Skeletal muscle tissue (tissue), 4 donors: Measurements from ENCODE around the gene MRPS12. TPM values are rescaled to one million over a fixed set of nuclear protein-coding genes. Genes with fewer than 3 reads are reported as not detected.

Experiments
- H3K27ac ChIP-seq: one replicate; pipeline ENCODE4 v1.7.0; 2013; ENCODE audit warnings: mild to moderate bottlenecking, low read depth, low read length, inconsistent platforms
- H3K27me3 ChIP-seq, 3 donors: one replicate each; pipeline ENCODE4 v1.7.0; 2013; ENCODE audit warnings: low read length in 3 of 3; ENCODE audit not compliant: control insufficient read depth in 3 of 3, insufficient read depth in 3 of 3
- H3K36me3 ChIP-seq, 3 donors: one replicate each; pipeline ENCODE4 v1.7.0; 2013; ENCODE audit warnings: low read length in 3 of 3; ENCODE audit not compliant: control insufficient read depth in 3 of 3, insufficient read depth in 3 of 3
- H3K4me1 ChIP-seq, 3 donors: one replicate each; pipeline ENCODE4 v1.7.0; 2013; ENCODE audit warnings: low read length in 3 of 3, mild to moderate bottlenecking in 3 of 3; ENCODE audit not compliant: control insufficient read depth in 3 of 3, insufficient read depth in 3 of 3
- H3K4me3 ChIP-seq, 3 donors: one replicate each; pipeline ENCODE4 v1.7.0; 2013; ENCODE audit warnings: low read length in 3 of 3
- H3K9ac ChIP-seq, 3 donors: one replicate each; pipeline ENCODE4 v1.7.0; 2013; ENCODE audit warnings: low read length in 3 of 3, mild to moderate bottlenecking in 3 of 3, moderate library complexity in 2 of 3, low read depth in 1 of 3
- H3K9me3 ChIP-seq, 3 donors: one replicate each; pipeline ENCODE4 v1.7.0; 2013; ENCODE audit warnings: low read length in 3 of 3; ENCODE audit not compliant: control insufficient read depth in 3 of 3
- total RNA-seq: library from RNA; depleted of rRNA; stranded (reverse); fragments of >200 nt; gene quantifications from one replicate; pipeline ENCODE4 v1.2.3, GENCODE V29; 2014
- donor health status: Osteomylitis.

MRPS12 gene
- total RNA-seq, 1 donor from 2014 or later: 21.9 TPM

GRCh38 chr19:38970664-38971532, 40.2 kb downstream of the MRPS12 start:
- Histone ChIP-seq H3K9ac (no peak overlapping the region), H3K4me1 (peaks cover 0 to 6% (median 0%) of the 10 kb centered on the region in 3 donors), H3K9me3 (no peaks in the 10 kb centered on the region), H3K36me3 (no peaks in the 10 kb centered on the region), H3K27ac (no peak overlapping the region), H3K4me3 (no peak overlapping the region), H3K27me3 (peaks cover under 1 to 8% (median 6%) of the 10 kb centered on the region in 3 donors)

DNA sequence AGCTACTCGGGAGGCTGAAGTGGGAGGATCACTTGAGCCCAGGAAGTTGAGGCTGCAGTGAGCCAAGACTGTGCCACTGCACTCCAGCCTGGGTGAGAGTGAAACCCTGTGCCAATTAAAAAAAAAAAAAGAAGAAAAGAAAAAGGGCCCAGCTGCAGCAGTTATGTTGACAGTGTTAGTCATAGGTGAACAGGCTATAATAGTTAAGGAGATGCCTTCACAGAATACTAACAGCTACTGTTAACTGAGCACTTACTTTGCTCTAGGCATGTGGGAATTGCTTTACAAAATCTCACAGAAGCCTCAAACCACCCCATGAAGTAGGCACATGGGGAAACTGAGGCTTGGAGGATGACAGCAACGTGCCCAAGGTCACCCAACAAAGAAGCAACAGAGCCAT, 40.9 kb downstream of the MRPS12 start:
- Histone ChIP-seq H3K9me3 (no peaks in the 10 kb centered on the region), H3K27me3 (peaks cover 9 to 15% (median 10%) of the 10 kb centered on the region in 3 donors), H3K4me1 (peaks cover 0 to 13% (median 6%) of the 10 kb centered on the region in 3 donors), H3K36me3 (no peaks in the 10 kb centered on the region), H3K4me3 (no peak overlapping the region), H3K9ac (no peak overlapping the region), H3K27ac (no peak overlapping the region)

GRCh38 chr19:38974624-38975213, 44.0 kb downstream of the MRPS12 start:
- no peaks in the 10 kb centered on the region for H3K36me3 ChIP-seq
- H3K4me3 ChIP-seq: peak overlapping the region; percentile 48 to 67 (median 52)
- no peaks in the 10 kb centered on the region for H3K9me3 ChIP-seq
- peak overlapping the region; percentile 20 to 79 (median 73) for H3K9ac ChIP-seq
- peak overlapping the region; percentile 41 for H3K27ac ChIP-seq
- H3K4me1 ChIP-seq: peaks cover 0 to 13% (median 6%) of the 10 kb centered on the region in 3 donors
- peaks cover 10 to 17% (median 13%) of the 10 kb centered on the region in 3 donors for H3K27me3 ChIP-seq

DNA sequence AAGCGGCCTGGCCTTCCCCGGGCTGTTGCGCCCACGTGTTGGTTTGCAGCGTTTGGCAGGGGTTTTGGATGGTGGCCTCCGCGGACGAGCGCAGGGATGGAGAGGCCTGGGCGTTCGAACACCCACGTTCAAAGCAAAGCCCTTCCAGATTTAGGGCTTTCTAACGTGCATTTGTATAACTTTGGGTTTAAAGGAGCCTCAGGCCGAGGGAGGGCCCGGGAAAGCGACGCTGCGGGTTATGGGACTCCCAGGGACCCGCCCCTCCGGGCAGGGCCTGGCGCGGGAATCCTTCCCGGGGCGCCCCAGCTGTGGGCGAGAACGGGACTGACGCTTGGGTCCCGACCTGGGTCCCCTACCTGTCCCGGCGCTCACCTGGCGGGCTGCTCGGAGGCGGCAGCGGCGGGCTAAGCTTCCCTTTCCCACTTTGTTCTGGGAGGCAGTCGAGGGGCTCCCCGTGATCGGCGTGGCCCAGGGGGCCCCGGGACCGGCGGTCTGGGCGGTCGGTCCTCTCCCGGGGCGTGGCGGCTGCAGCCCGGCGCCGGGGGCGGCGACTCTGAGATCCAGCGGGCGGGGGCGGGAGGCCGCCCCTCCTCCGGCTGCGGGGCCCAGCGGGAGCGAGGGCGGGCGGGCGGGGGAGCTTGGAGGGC, 44.6 kb downstream of the MRPS12 start, which contains the start of gene FBXO17:
Gene FBXO17 (minus strand): TSS at position 529 of the 647 bp plus-strand sequence. CDS start 25,423 bp downstream, outside the sequence.
- peak within 1 kb of the TSS; percentile 53 to 79 (median 73) for H3K9ac ChIP-seq
- H3K27me3 ChIP-seq: peaks cover 10 to 17% (median 13%) of the 10 kb centered on the region in 3 donors
- no peaks in the 10 kb centered on the region for H3K36me3 ChIP-seq
- H3K27ac ChIP-seq: peak within 1 kb of the TSS; percentile 41
- H3K9me3 ChIP-seq: no peaks in the 10 kb centered on the region
- peaks cover 0 to 13% (median 6%) of the 10 kb centered on the region in 3 donors for H3K4me1 ChIP-seq
- peak within 1 kb of the TSS; percentile 52 to 67 (median 59) for H3K4me3 ChIP-seq

GRCh38 chr19:38975861-38976271, 45.1 kb downstream of the MRPS12 start:
- Histone ChIP-seq H3K36me3 (no peaks in the 10 kb centered on the region), H3K4me3 (peak overlapping the region in 2 of 3 donors; percentile 59 to 60), H3K9me3 (peaks cover 0 to 3% (median 3%) of the 10 kb centered on the region in 3 donors), H3K4me1 (peaks cover 0 to 13% (median 6%) of the 10 kb centered on the region in 3 donors), H3K27me3 (peaks cover 10 to 17% (median 13%) of the 10 kb centered on the region in 3 donors), H3K9ac (peak overlapping the region; percentile 47 to 62 (median 53)), H3K27ac (no peak overlapping the region)

- Histone ChIP-seq H3K27me3 (peaks cover 10 to 17% (median 13%) of the 10 kb centered on the region in 3 donors), H3K27ac (no peak overlapping the region), H3K9ac (no peak overlapping the region), H3K4me1 (peaks cover 0 to 13% (median 6%) of the 10 kb centered on the region in 3 donors), H3K36me3 (no peaks in the 10 kb centered on the region), H3K9me3 (peaks cover 3 to 7% (median 7%) of the 10 kb centered on the region in 3 donors), H3K4me3 (no peak overlapping the region)
Observed at GRCh38 chr19:38977445-38978325, 46.9 kb downstream of the MRPS12 start.

- H3K4me1 ChIP-seq: peaks cover 0 to 13% (median 6%) of the 10 kb centered on the region in 3 donors
- peaks cover 3 to 7% (median 7%) of the 10 kb centered on the region in 3 donors for H3K9me3 ChIP-seq
- no peaks in the 10 kb centered on the region for H3K36me3 ChIP-seq
- H3K27me3 ChIP-seq: peaks cover 10 to 17% (median 13%) of the 10 kb centered on the region in 3 donors
- no peak overlapping the region for H3K4me3 ChIP-seq
- no peak overlapping the region for H3K27ac ChIP-seq
- H3K9ac ChIP-seq: no peak overlapping the region
Observed at GRCh38 chr19:38978326-38978689, 47.6 kb downstream of the MRPS12 start.

DNA sequence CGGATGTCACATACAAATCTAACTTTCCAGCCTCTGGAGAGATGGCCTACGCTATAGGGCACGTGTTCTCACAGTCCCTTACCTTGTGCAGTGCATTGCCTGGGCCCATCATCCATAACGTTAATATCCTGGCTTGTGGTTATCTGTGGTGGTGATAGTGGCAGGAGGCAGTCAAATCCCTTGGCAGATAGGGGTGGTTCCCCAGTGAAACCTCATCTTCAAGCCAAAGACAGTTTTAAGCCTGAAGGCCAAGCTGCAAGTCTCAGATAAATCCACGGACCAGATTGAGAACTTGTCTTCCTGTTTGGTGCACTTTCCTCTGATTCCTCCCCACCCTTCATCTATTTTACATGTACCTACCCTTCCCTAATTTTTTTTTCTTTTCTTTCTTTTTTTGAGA, 49.1 kb downstream of the MRPS12 start:
- Histone ChIP-seq H3K27ac (no peak overlapping the region), H3K36me3 (no peaks in the 10 kb centered on the region), H3K4me1 (peaks cover 0 to 12% (median 6%) of the 10 kb centered on the region in 3 donors), H3K9me3 (peaks cover 5 to 7% (median 7%) of the 10 kb centered on the region in 3 donors), H3K27me3 (peaks cover 11 to 17% (median 13%) of the 10 kb centered on the region in 3 donors), H3K4me3 (no peak overlapping the region), H3K9ac (no peak overlapping the region)
